Measurements from ENCODE around the gene MAST3. TPM values are rescaled to one million over a fixed set of nuclear protein-coding genes. Genes with fewer than 3 reads are reported as not detected.

The MAST3 gene
- total and polyA plus RNA-seq, 7 donors, result 2.6 to 16.3 (median 4.2) TPM

GRCh38 chr19:18097993-18098890 lies 664 bp downstream of the MAST3 start:
- H3K4me3 ChIP-seq, result peak overlapping the region in 3 of 4 donors; percentile 24 to 45 (median 43)
- 24 to 32% methylated on average over 22 of the region's 22 CpGs for WGBS, 2 donors
- H3K4me1 ChIP-seq, result peaks cover 0 to 20% (median 16%) of the 10 kb centered on the region in 4 donors
- H3K27me3 ChIP-seq, result peaks cover 7 to 57% (median 52%) of the 10 kb centered on the region in 3 donors
- H3K36me3 ChIP-seq, result no peaks in the 10 kb centered on the region
- intact Hi-C loops (cut with DNase I), result no loop called here
- no peaks in the 10 kb centered on the region for H3K9me3 ChIP-seq
- no peak for DNase-seq
- no peak overlapping the region for H3K27ac ChIP-seq
- no peak for TF ChIP-seq POLR2AphosphoS5 (IDR thresholded peaks at IDR 0.05)
- no peak for TF ChIP-seq POLR2A (IDR thresholded peaks at IDR 0.05)

DNA sequence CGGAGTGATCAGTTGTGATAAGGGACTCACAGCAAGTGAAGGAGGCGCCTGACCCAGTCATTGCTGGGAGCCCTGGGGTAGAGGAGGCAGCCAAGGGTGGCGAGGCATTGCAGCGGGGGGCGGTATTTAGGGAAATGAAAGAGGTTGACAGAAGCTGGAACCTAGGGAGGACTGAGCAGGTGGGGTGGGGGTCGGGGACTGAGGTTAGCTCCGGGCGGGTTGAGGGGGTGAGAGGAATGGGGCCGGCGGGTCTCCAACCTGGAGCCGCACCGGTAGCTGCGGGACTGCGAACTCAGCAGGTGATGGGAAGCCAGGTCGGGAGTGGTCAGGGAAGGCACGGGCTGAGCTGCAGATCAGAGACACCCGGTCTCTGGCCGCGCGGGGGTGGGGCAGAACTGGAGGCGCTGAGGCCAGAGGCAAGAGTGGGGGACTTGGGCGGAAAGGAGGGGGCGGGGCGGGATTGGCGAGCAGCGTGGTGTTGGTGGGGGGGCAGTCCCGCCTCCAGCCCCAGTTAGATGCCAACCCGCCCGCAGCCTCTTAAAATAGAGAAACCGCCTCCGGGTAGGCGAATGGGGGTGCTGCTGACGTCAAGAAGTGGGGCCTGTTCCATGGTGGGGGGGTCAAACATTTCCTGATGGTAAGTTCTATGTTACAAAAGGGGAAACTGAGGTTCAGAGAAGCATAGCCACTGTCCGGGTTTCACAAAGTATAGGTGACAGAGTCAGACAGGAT lies 1.5 kb downstream of the MAST3 start:
- intact Hi-C loops (cut with DNase I), result no loop called here
- no peaks in the 10 kb centered on the region for H3K9me3 ChIP-seq
- H3K27me3 ChIP-seq, result peaks cover 7 to 63% (median 58%) of the 10 kb centered on the region in 3 donors
- TF ChIP-seq POLR2A (IDR thresholded peaks at IDR 0.05) (no peak), POLR2AphosphoS5 (IDR thresholded peaks at IDR 0.05) (no peak), EP300 (IDR thresholded peaks at IDR 0.05) (no peak)
- TF ChIP-seq, protein P1, sequence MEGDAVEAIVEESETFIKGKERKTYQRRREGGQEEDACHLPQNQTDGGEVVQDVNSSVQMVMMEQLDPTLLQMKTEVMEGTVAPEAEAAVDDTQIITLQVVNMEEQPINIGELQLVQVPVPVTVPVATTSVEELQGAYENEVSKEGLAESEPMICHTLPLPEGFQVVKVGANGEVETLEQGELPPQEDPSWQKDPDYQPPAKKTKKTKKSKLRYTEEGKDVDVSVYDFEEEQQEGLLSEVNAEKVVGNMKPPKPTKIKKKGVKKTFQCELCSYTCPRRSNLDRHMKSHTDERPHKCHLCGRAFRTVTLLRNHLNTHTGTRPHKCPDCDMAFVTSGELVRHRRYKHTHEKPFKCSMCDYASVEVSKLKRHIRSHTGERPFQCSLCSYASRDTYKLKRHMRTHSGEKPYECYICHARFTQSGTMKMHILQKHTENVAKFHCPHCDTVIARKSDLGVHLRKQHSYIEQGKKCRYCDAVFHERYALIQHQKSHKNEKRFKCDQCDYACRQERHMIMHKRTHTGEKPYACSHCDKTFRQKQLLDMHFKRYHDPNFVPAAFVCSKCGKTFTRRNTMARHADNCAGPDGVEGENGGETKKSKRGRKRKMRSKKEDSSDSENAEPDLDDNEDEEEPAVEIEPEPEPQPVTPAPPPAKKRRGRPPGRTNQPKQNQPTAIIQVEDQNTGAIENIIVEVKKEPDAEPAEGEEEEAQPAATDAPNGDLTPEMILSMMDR (IDR thresholded peaks at IDR 0.05), result no peak
- WGBS, 2 donors, result 4% methylated on average over 34 of the region's 34 CpGs
- no peak for DNase-seq
- no peak overlapping the region for H3K27ac ChIP-seq
- peak overlapping the region in 1 of 4 donors; percentile 9 for H3K4me3 ChIP-seq
- peaks cover 0 to 20% (median 16%) of the 10 kb centered on the region in 4 donors for H3K4me1 ChIP-seq
- no peaks in the 10 kb centered on the region for H3K36me3 ChIP-seq

DNA sequence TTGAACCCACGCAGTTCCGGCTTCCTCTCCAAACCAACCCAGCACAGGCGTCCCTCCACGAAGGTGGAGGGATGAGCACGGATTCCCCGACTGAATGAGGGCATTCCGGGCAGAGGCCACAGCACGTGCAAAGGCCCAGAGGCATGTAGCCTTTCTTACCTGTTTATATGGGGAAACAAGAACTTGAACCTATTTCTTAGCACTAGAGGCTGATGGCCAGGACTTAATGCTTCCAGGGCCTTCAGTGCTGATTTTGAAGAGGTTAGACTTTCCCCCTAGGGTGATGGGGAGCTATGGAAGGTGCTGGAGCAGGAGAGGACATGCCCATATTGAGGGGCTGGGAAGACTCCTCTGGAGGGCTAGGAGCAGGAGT lies 2.0 kb downstream of the MAST3 start:
- DNase-seq, result no peak
- peaks cover 7 to 63% (median 58%) of the 10 kb centered on the region in 3 donors for H3K27me3 ChIP-seq
- no peak overlapping the region for H3K4me3 ChIP-seq
- H3K9me3 ChIP-seq, result no peaks in the 10 kb centered on the region
- no peaks in the 10 kb centered on the region for H3K36me3 ChIP-seq
- H3K27ac ChIP-seq, result no peak overlapping the region
- intact Hi-C loops (cut with DNase I), result no loop called here
- 67 to 81% methylated on average over 8 of the region's 8 CpGs for WGBS, 2 donors
- TF ChIP-seq, protein P1 (IDR thresholded peaks at IDR 0.05), result no peak
- TF ChIP-seq POLR2AphosphoS5 (IDR thresholded peaks at IDR 0.05) (no peak), POLR2A (IDR thresholded peaks at IDR 0.05) (no peak), EP300 (IDR thresholded peaks at IDR 0.05) (no peak)
- peaks cover 0 to 23% (median 22%) of the 10 kb centered on the region in 4 donors for H3K4me1 ChIP-seq

DNA sequence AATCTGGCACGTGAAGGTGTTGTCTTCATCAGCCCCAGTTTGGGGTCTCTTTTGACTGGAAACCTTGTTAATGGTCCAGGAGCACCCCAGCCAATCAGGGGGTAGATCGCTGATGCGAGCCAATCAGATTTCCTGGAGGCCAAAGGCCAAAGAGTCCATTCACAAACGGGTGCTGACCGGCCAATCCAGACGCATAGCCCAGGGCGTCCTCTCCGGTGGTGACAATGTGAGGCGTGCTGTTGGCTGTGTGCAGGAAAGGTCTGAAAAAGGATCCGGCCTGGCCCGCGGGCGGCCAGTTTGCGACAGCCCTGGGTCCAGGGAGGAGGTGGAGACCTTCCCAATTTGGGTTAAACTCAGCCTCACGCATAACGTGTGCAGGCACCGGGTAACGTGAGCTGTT lies 3.1 kb downstream of the MAST3 start:
- DNase-seq, result no peak
- H3K27ac ChIP-seq, result no peak overlapping the region
- H3K36me3 ChIP-seq, result no peaks in the 10 kb centered on the region
- H3K4me1 ChIP-seq, result peaks cover 0 to 27% (median 25%) of the 10 kb centered on the region in 4 donors
- no peak overlapping the region for H3K4me3 ChIP-seq
- 36 to 60% methylated on average over 18 of the region's 18 CpGs for WGBS, 2 donors
- H3K9me3 ChIP-seq, result no peaks in the 10 kb centered on the region
- H3K27me3 ChIP-seq, result peaks cover 7 to 65% (median 63%) of the 10 kb centered on the region in 3 donors
- intact Hi-C loops (cut with DNase I), result no loop called here
- no peak for TF ChIP-seq EP300 (IDR thresholded peaks at IDR 0.05)
- no peak for TF ChIP-seq POLR2A (IDR thresholded peaks at IDR 0.05)
- TF ChIP-seq, protein P1 (IDR thresholded peaks at IDR 0.05), result no peak
- no peak for TF ChIP-seq POLR2AphosphoS5 (IDR thresholded peaks at IDR 0.05)

GRCh38 chr19:18101268-18101667 lies 3.7 kb downstream of the MAST3 start:
- Histone ChIP-seq H3K27me3 (peaks cover 7 to 69% (median 66%) of the 10 kb centered on the region in 3 donors), H3K4me3 (no peak overlapping the region), H3K36me3 (no peaks in the 10 kb centered on the region), H3K9me3 (no peaks in the 10 kb centered on the region), H3K27ac (no peak overlapping the region), H3K4me1 (peaks cover 0 to 27% (median 25%) of the 10 kb centered on the region in 4 donors)
- no peak for DNase-seq
- TF ChIP-seq EP300 (IDR thresholded peaks at IDR 0.05) (no peak), POLR2A (IDR thresholded peaks at IDR 0.05) (no peak), POLR2AphosphoS5 (IDR thresholded peaks at IDR 0.05) (no peak)
- TF ChIP-seq, protein P1 (IDR thresholded peaks at IDR 0.05), result no peak
- intact Hi-C loops (cut with DNase I), result no loop called here
- WGBS, 2 donors, result 75 to 88% methylated on average over 3 of the region's 3 CpGs
